GM18498 (cell line): Measurements from ENCODE around the gene CXXC4.

Experiments
- ATAC-seq: cut with Tn5 transposase; IDR thresholded peaks from one replicate; pipeline ENCODE4 v1.9.1; 2021; ENCODE audit warnings: mild to moderate bottlenecking, moderate library complexity; ENCODE audit not compliant: unreplicated experiment

Gene CXXC4

GRCh38 chr4:104494822-104495559 lies at the start of gene CXXC4:
TSS of gene CXXC4 (minus strand) at chr4:104494894. CDS start at chr4:104491802, 3,092 bp downstream.
- peak; percentile 25 for ATAC-seq

GRCh38 chr4:104533156-104533555 lies 38.5 kb upstream of the CXXC4 start:
- no peak for ATAC-seq

GRCh38 chr4:104532677-104533076 lies 38.0 kb upstream of the CXXC4 start:
- ATAC-seq: no peak

- no peak for ATAC-seq
These were observed 36.7 kb upstream of the CXXC4 start for GRCh38 chr4:104531390-104531789.

- no peak for ATAC-seq
These were observed 35.7 kb upstream of the CXXC4 start for GRCh38 chr4:104530426-104530825.

GRCh38 chr4:104524591-104524990 lies 29.9 kb upstream of the CXXC4 start:
- ATAC-seq: no peak

- ATAC-seq: no peak
These were observed 29.3 kb upstream of the CXXC4 start for GRCh38 chr4:104524026-104524425.

GRCh38 chr4:104519588-104519987 lies 24.9 kb upstream of the CXXC4 start:
- peak; percentile 93 for ATAC-seq

- no peak for ATAC-seq
These were observed 22.2 kb upstream of the CXXC4 start for GRCh38 chr4:104516884-104517283.

GRCh38 chr4:104508224-104508623 lies 13.5 kb upstream of the CXXC4 start:
- no peak for ATAC-seq

GRCh38 chr4:104507112-104507511 lies 12.4 kb upstream of the CXXC4 start:
- no peak for ATAC-seq

GRCh38 chr4:104504536-104504935 lies 9.8 kb upstream of the CXXC4 start:
- no peak for ATAC-seq

GRCh38 chr4:104502471-104502870 lies 7.8 kb upstream of the CXXC4 start:
- no peak for ATAC-seq

- ATAC-seq: no peak
These were observed 6.6 kb upstream of the CXXC4 start for GRCh38 chr4:104501290-104501689.

GRCh38 chr4:104500442-104500841 lies 5.7 kb upstream of the CXXC4 start:
- no peak for ATAC-seq

- no peak for ATAC-seq
These were observed 509 bp downstream of the CXXC4 start for GRCh38 chr4:104494185-104494584.

- no peak for ATAC-seq
These were observed 1.4 kb downstream of the CXXC4 start for GRCh38 chr4:104493081-104493831.

- peak; percentile 44 for ATAC-seq
These were observed 2.4 kb downstream of the CXXC4 start for GRCh38 chr4:104492183-104492771.

GRCh38 chr4:104491481-104492182 lies 3.1 kb downstream of the CXXC4 start:
- peak; percentile 29 for ATAC-seq

- ATAC-seq: peak; percentile 38
These were observed 3.8 kb downstream of the CXXC4 start for GRCh38 chr4:104490770-104491480.
